ENCODE data around the gene C1orf115.
"Not testable (repeated sequence)": the region's sequence is repeated elsewhere in the genome, so short reads cannot be mapped to it uniquely, and the experiment has no call there.

C1orf115 gene

GRCh38 chr1:220682901-220683576 is 7.1 kb upstream of the C1orf115 start:
- no peaks in the 10 kb centered on the region for H3K27me3 Mint-ChIP-seq
- DNase-seq (ENCODE audit: low spot score in 2 of 2) (no peak), ATAC-seq (replicated peaks; ENCODE audit: extremely low read depth, poor library complexity, severe bottlenecking) (no peak)
- H3K9me3 Mint-ChIP-seq = no peaks in the 10 kb centered on the region
- H3K4me1 Mint-ChIP-seq = no peaks in the 10 kb centered on the region
- peaks cover 1% of the 10 kb centered on the region for H3K36me3 Mint-ChIP-seq (ENCODE audit: insufficient read depth)
- H3K4me3 Mint-ChIP-seq = no peak overlapping the region
- no peak overlapping the region for H3K27ac Mint-ChIP-seq (ENCODE audit: low read depth)

GRCh38 chr1:220683716-220684115 is 6.4 kb upstream of the C1orf115 start:
- H3K4me3 Mint-ChIP-seq; H3K36me3 Mint-ChIP-seq (ENCODE audit: insufficient read depth); H3K27ac Mint-ChIP-seq (ENCODE audit: low read depth); H3K9me3 Mint-ChIP-seq; ATAC-seq (replicated peaks; ENCODE audit: extremely low read depth, poor library complexity, severe bottlenecking); H3K4me1 Mint-ChIP-seq; H3K27me3 Mint-ChIP-seq; DNase-seq (ENCODE audit: low spot score in 2 of 2): not testable (repeated sequence)

GRCh38 chr1:220684890-220685289 is 5.3 kb upstream of the C1orf115 start:
- Mint-ChIP-seq H3K4me1 (peaks cover 4% of the 10 kb centered on the region), H3K36me3 (ENCODE audit: insufficient read depth) (peaks cover 1% of the 10 kb centered on the region), H3K27me3 (peaks cover 6% of the 10 kb centered on the region), H3K4me3 (no peak overlapping the region), H3K9me3 (no peaks in the 10 kb centered on the region), H3K27ac (ENCODE audit: low read depth) (no peak overlapping the region)
- ATAC-seq (replicated peaks; ENCODE audit: extremely low read depth, poor library complexity, severe bottlenecking) (no peak), DNase-seq (ENCODE audit: low spot score in 2 of 2) (no peak)

- H3K27me3 Mint-ChIP-seq = peaks cover 10% of the 10 kb centered on the region
- H3K27ac Mint-ChIP-seq (ENCODE audit: low read depth) = no peak overlapping the region
- ATAC-seq (replicated peaks; ENCODE audit: extremely low read depth, poor library complexity, severe bottlenecking) = no peak
- H3K36me3 Mint-ChIP-seq (ENCODE audit: insufficient read depth) = no peaks in the 10 kb centered on the region
- H3K9me3 Mint-ChIP-seq = no peaks in the 10 kb centered on the region
- DNase-seq (ENCODE audit: low spot score in 2 of 2) = no peak
- no peak overlapping the region for H3K4me3 Mint-ChIP-seq
- peaks cover 7% of the 10 kb centered on the region for H3K4me1 Mint-ChIP-seq
Observed at GRCh38 chr1:220685879-220686278, 4.3 kb upstream of the C1orf115 start.

GRCh38 chr1:220687809-220688208 is 2.4 kb upstream of the C1orf115 start:
- no peak for ATAC-seq (replicated peaks; ENCODE audit: extremely low read depth, poor library complexity, severe bottlenecking)
- DNase-seq (ENCODE audit: low spot score in 2 of 2) = no peak
- Mint-ChIP-seq H3K4me1 (peaks cover 7% of the 10 kb centered on the region), H3K9me3 (no peaks in the 10 kb centered on the region), H3K4me3 (no peak overlapping the region), H3K27me3 (peaks cover 10% of the 10 kb centered on the region), H3K27ac (ENCODE audit: low read depth) (no peak overlapping the region), H3K36me3 (ENCODE audit: insufficient read depth) (no peaks in the 10 kb centered on the region)

- no peak for DNase-seq (ENCODE audit: low spot score in 2 of 2)
- Mint-ChIP-seq H3K4me3 (peak overlapping the region; percentile 78), H3K9me3 (no peaks in the 10 kb centered on the region), H3K27me3 (peaks cover 10% of the 10 kb centered on the region), H3K27ac (ENCODE audit: low read depth) (no peak overlapping the region), H3K4me1 (peaks cover 7% of the 10 kb centered on the region), H3K36me3 (ENCODE audit: insufficient read depth) (no peaks in the 10 kb centered on the region)
- no peak for ATAC-seq (replicated peaks; ENCODE audit: extremely low read depth, poor library complexity, severe bottlenecking)
Observed at GRCh38 chr1:220689666-220690065, 497 bp upstream of the C1orf115 start.

- Mint-ChIP-seq H3K27ac (ENCODE audit: low read depth) (no peak overlapping the region), H3K36me3 (ENCODE audit: insufficient read depth) (no peaks in the 10 kb centered on the region), H3K27me3 (peaks cover 10% of the 10 kb centered on the region), H3K4me3 (peak overlapping the region; percentile 3), H3K9me3 (no peaks in the 10 kb centered on the region), H3K4me1 (peaks cover 7% of the 10 kb centered on the region)
- no peak for ATAC-seq (replicated peaks; ENCODE audit: extremely low read depth, poor library complexity, severe bottlenecking)
- no peak for DNase-seq (ENCODE audit: low spot score in 2 of 2)
Observed at GRCh38 chr1:220691053-220691684, 1.0 kb downstream of the C1orf115 start.

GRCh38 chr1:220692436-220693228 is 2.5 kb downstream of the C1orf115 start:
- no peak overlapping the region for H3K27ac Mint-ChIP-seq (ENCODE audit: low read depth)
- no peak overlapping the region for H3K4me3 Mint-ChIP-seq
- DNase-seq (ENCODE audit: low spot score in 2 of 2) (no peak), ATAC-seq (replicated peaks; ENCODE audit: extremely low read depth, poor library complexity, severe bottlenecking) (no peak)
- H3K36me3 Mint-ChIP-seq (ENCODE audit: insufficient read depth) = peaks cover 1% of the 10 kb centered on the region
- H3K27me3 Mint-ChIP-seq = peaks cover 10% of the 10 kb centered on the region
- H3K4me1 Mint-ChIP-seq = peaks cover 7% of the 10 kb centered on the region
- no peaks in the 10 kb centered on the region for H3K9me3 Mint-ChIP-seq

GRCh38 chr1:220694866-220695382 is 4.8 kb downstream of the C1orf115 start:
- H3K4me3 Mint-ChIP-seq = no peak overlapping the region
- peaks cover 4% of the 10 kb centered on the region for H3K27me3 Mint-ChIP-seq
- DNase-seq (ENCODE audit: low spot score in 2 of 2) = no peak
- no peak overlapping the region for H3K27ac Mint-ChIP-seq (ENCODE audit: low read depth)
- no peaks in the 10 kb centered on the region for H3K9me3 Mint-ChIP-seq
- no peak for ATAC-seq (replicated peaks; ENCODE audit: extremely low read depth, poor library complexity, severe bottlenecking)
- peaks cover 3% of the 10 kb centered on the region for H3K4me1 Mint-ChIP-seq
- peaks cover 1% of the 10 kb centered on the region for H3K36me3 Mint-ChIP-seq (ENCODE audit: insufficient read depth)

GRCh38 chr1:220695426-220695825 is 5.3 kb downstream of the C1orf115 start:
- no peak overlapping the region for H3K4me3 Mint-ChIP-seq
- H3K4me1 Mint-ChIP-seq = no peaks in the 10 kb centered on the region
- H3K9me3 Mint-ChIP-seq = no peaks in the 10 kb centered on the region
- H3K27ac Mint-ChIP-seq (ENCODE audit: low read depth) = no peak overlapping the region
- H3K27me3 Mint-ChIP-seq = no peaks in the 10 kb centered on the region
- peaks cover 1% of the 10 kb centered on the region for H3K36me3 Mint-ChIP-seq (ENCODE audit: insufficient read depth)
- DNase-seq (ENCODE audit: low spot score in 2 of 2) (no peak), ATAC-seq (replicated peaks; ENCODE audit: extremely low read depth, poor library complexity, severe bottlenecking) (no peak)

GRCh38 chr1:220696226-220696862 is 6.2 kb downstream of the C1orf115 start:
- DNase-seq (ENCODE audit: low spot score in 2 of 2) = no peak
- no peak for ATAC-seq (replicated peaks; ENCODE audit: extremely low read depth, poor library complexity, severe bottlenecking)
- Mint-ChIP-seq H3K36me3 (ENCODE audit: insufficient read depth) (peaks cover 1% of the 10 kb centered on the region), H3K27ac (ENCODE audit: low read depth) (no peak overlapping the region), H3K27me3 (no peaks in the 10 kb centered on the region), H3K4me1 (no peaks in the 10 kb centered on the region), H3K9me3 (no peaks in the 10 kb centered on the region), H3K4me3 (no peak overlapping the region)

- ATAC-seq (replicated peaks; ENCODE audit: extremely low read depth, poor library complexity, severe bottlenecking) (no peak), DNase-seq (ENCODE audit: low spot score in 2 of 2) (no peak)
- peaks cover 4% of the 10 kb centered on the region for H3K27me3 Mint-ChIP-seq
- no peaks in the 10 kb centered on the region for H3K4me1 Mint-ChIP-seq
- no peak overlapping the region for H3K4me3 Mint-ChIP-seq
- no peaks in the 10 kb centered on the region for H3K9me3 Mint-ChIP-seq
- peaks cover 1% of the 10 kb centered on the region for H3K36me3 Mint-ChIP-seq (ENCODE audit: insufficient read depth)
- H3K27ac Mint-ChIP-seq (ENCODE audit: low read depth) = no peak overlapping the region
Observed at GRCh38 chr1:220696863-220697231, 6.7 kb downstream of the C1orf115 start.

All from central memory CD8-positive, alpha-beta T cell (primary cell).